H54 (cell line): Measurements from ENCODE around the gene TANC2.

ENCODE experiments used
- DNase-seq: peaks from one replicate; pipeline ENCODE4 v3.0.0; 2011; ENCODE audit warnings: low spot score, mixed read lengths; ENCODE audit not compliant: insufficient read length
- FAIRE-seq: peaks from 3 replicates; lab custom pipeline; 2011; peaks lifted over from hg19 to GRCh38; lab: Jason Lieb, UNC
- POLR2A ChIP-seq: IDR thresholded peaks from 2 replicates; pipeline ENCODE4 v1.6.1; 2011; ENCODE audit warnings: low read depth, mild to moderate bottlenecking, low read length

The TANC2 gene

DNA sequence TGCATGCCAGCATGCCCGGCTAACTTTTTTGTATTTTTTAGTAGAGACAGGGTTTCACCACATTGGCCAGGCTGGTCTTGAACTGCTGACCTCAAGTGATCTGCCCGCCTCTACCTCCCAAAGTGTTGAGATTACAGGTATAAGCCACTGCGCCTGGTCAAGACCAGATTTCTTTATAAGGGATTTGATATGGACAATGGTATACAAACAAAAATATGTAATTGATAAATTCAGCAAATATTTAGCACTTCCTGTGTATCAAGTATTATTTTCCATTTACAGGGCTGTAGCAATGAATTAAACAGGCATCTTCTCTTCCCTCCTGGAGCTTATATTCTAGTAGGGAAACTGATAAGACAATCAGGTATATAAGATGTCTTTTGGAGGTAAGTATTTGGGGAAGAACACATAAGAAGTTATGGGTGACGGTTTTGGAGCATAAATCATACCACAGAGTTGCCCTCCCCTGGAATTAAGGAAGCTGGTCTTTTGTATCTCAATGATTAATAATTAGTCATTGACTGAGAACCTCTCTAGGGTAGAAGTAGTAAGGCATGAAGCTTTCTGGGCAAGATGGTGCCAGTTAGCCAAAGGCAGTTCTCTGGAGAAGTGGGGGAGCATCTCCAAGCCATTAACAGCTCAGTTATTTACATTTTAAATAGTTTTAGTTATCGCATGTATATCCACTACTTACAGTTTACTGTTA, 35.8 kb downstream of the TANC2 start:
- TF ChIP-seq POLR2A: no peak
- no peak for DNase-seq
- no peak for FAIRE-seq

DNA sequence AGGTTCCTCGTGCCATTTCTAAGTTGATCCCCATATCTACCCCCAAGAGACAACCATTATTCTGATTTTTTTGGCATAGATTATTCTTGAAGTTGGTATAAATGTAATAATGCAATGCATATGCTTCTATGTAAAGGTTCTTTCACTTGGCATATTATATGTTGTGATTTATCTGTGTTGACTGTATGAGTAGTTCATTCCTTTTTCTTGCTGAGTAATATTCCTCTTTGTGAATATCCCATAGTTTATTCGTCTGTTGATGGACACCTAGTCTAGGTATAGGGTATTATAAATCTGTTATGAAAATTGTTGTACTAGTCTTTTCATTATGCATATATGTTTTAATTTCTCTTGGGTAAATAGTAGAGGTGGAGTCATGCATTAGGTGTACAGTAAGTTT, 36.6 kb downstream of the TANC2 start:
- TF ChIP-seq POLR2A: no peak
- DNase-seq (no peak), FAIRE-seq (no peak)

DNA sequence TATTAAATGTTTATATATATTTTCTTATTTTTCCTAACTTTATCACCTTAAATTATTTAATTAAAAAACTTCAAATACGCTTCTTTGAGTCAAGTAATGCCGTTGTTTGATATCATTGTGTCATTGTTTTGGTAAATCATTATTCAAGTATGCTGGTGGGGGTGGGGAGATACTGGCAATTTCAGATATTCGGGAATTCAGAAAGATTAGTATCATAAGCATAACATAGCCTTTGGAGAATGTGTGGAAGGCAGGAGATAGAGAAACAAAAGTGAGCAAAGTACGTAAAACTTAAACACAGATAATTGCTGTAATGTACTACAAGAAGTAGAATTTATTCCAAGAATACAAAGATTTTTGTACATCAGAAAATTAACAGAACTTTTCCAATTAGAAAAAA, 49.8 kb downstream of the TANC2 start:
- TF ChIP-seq POLR2A: no peak
- DNase-seq (no peak), FAIRE-seq (no peak)
